H9 (cell line): ENCODE results near the gene PCDH9. TPM values are rescaled to one million over a fixed set of nuclear protein-coding genes. Genes with fewer than 3 reads are reported as not detected.

Experiments
- DNase-seq: peaks from one replicate; pipeline ENCODE4 v3.0.0-alpha.2; 2017
- H2AFZ ChIP-seq: one replicate; pipeline ENCODE4 v1.6.1; 2013; ENCODE audit warnings: mild to moderate bottlenecking, low read length, control low read depth, moderate library complexity
- H2AK5ac ChIP-seq: 2 replicates; pipeline ENCODE4 v1.6.1; 2013; ENCODE audit warnings: low read length, control low read depth, mixed read lengths; ENCODE audit not compliant: insufficient read length
- H2BK120ac ChIP-seq: one replicate; pipeline ENCODE4 v1.6.1; 2013; ENCODE audit warnings: low read depth, mild to moderate bottlenecking, low read length, control low read depth, inconsistent platforms; ENCODE audit not compliant: poor library complexity, severe bottlenecking
- H2BK12ac ChIP-seq: 2 replicates; pipeline ENCODE4 v1.6.1; 2013; ENCODE audit warnings: low read length, control low read depth, mixed read lengths, low read depth; ENCODE audit not compliant: insufficient read length
- H2BK15ac ChIP-seq: 2 replicates; pipeline ENCODE4 v1.6.1; 2013; ENCODE audit warnings: low read depth, low read length, control low read depth
- H2BK20ac ChIP-seq: one replicate; pipeline ENCODE4 v1.6.1; 2013; ENCODE audit warnings: low read depth, mild to moderate bottlenecking, low read length, control low read depth, inconsistent platforms; ENCODE audit not compliant: poor library complexity, severe bottlenecking
- H2BK5ac ChIP-seq: 2 replicates; pipeline ENCODE4 v1.6.1; 2013; ENCODE audit warnings: low read length, control low read depth, mixed read lengths; ENCODE audit not compliant: insufficient read length
- H3K14ac ChIP-seq: 2 replicates; pipeline ENCODE4 v1.6.1; 2013; ENCODE audit warnings: low read length, control low read depth; ENCODE audit not compliant: insufficient read depth
- H3K18ac ChIP-seq: 2 replicates; pipeline ENCODE4 v1.6.1; 2013; ENCODE audit warnings: low read depth, mild to moderate bottlenecking, mixed read lengths, low read length, control low read depth; ENCODE audit not compliant: insufficient read length
- H3K23ac ChIP-seq: 2 replicates; pipeline ENCODE4 v1.6.1; 2013; ENCODE audit warnings: low read length, control low read depth, mixed read lengths, low read depth; ENCODE audit not compliant: insufficient read length
- H3K23me2 ChIP-seq: 2 replicates; pipeline ENCODE4 v1.6.1; 2013; ENCODE audit warnings: low read depth, mild to moderate bottlenecking, mixed read lengths, low read length, control low read depth; ENCODE audit not compliant: insufficient read length, poor library complexity, severe bottlenecking
- H3K27ac ChIP-seq: 2 replicates; pipeline ENCODE4 v1.5.1; 2013; ENCODE audit warnings: low read length, control low read depth, mixed read lengths, low read depth; ENCODE audit not compliant: insufficient read length
- H3K27me3 ChIP-seq: 2 replicates; pipeline ENCODE4 v1.6.1; 2013; ENCODE audit warnings: low read length, control low read depth, inconsistent platforms; ENCODE audit not compliant: insufficient read depth
- H3K4ac ChIP-seq: 2 replicates; pipeline ENCODE4 v1.6.1; 2013; ENCODE audit warnings: low read depth, mild to moderate bottlenecking, control low read depth, inconsistent platforms, low read length, moderate library complexity
- H3K4me1 ChIP-seq: 2 replicates; pipeline ENCODE4 v1.6.1; 2013; ENCODE audit warnings: low read length, control low read depth, inconsistent platforms; ENCODE audit not compliant: insufficient read depth
- H3K4me2 ChIP-seq: 2 replicates; pipeline ENCODE4 v1.6.1; 2013; ENCODE audit warnings: low read length, control low read depth, mixed read lengths; ENCODE audit not compliant: insufficient read length, insufficient read depth
- H3K56ac ChIP-seq: 2 replicates; pipeline ENCODE4 v1.6.1; 2013; ENCODE audit warnings: low read depth, mild to moderate bottlenecking, mixed read lengths, low read length, control low read depth; ENCODE audit not compliant: insufficient read length
- H3K79me1 ChIP-seq: 2 replicates; pipeline ENCODE4 v1.6.1; 2013; ENCODE audit warnings: low read depth, mild to moderate bottlenecking, moderate library complexity, low read length, control low read depth, inconsistent platforms; ENCODE audit not compliant: insufficient read depth, poor library complexity, severe bottlenecking
- H3K79me2 ChIP-seq: 2 replicates; pipeline ENCODE4 v1.6.1; 2013; ENCODE audit warnings: low read length, control low read depth, inconsistent platforms; ENCODE audit not compliant: insufficient read depth
- H3K9ac ChIP-seq: 2 replicates; pipeline ENCODE4 v1.6.1; 2013; ENCODE audit warnings: low read length, control low read depth, mixed read lengths; ENCODE audit not compliant: insufficient read length; ENCODE audit errors: extremely low read depth
- H3K9me3 ChIP-seq: one replicate; pipeline ENCODE4 v1.6.1; 2013; ENCODE audit warnings: low read depth, low read length, inconsistent platforms; ENCODE audit not compliant: control insufficient read depth
- H3T11ph ChIP-seq: one replicate; pipeline ENCODE4 v1.6.1; 2013; ENCODE audit warnings: mild to moderate bottlenecking, low read length, control low read depth, inconsistent platforms
- H4K20me1 ChIP-seq: one replicate; pipeline ENCODE4 v1.6.1; 2013; ENCODE audit not compliant: control insufficient read depth, insufficient read length, insufficient read depth
- H4K5ac ChIP-seq: 2 replicates; pipeline ENCODE4 v1.6.1; 2013; ENCODE audit warnings: low read depth, mild to moderate bottlenecking, mixed read lengths, low read length, control low read depth; ENCODE audit not compliant: insufficient read length
- H4K8ac ChIP-seq: replicated peaks from 2 replicates; pipeline ENCODE4 v1.6.1; 2013; ENCODE audit warnings: low read length, control low read depth, mixed read lengths, low read depth; ENCODE audit not compliant: insufficient read length
- H4K91ac ChIP-seq: 2 replicates; pipeline ENCODE4 v1.6.1; 2013; ENCODE audit warnings: low read depth, mild to moderate bottlenecking, moderate library complexity, mixed read lengths, low read length, control low read depth; ENCODE audit not compliant: insufficient read length
- H3K27ac Mint-ChIP-seq, 3 experiments: 2 replicates in 2 of 3; 3 replicates in 1 of 3; pipeline ENCODE4 v1.8.0; 2020 to 2021; ENCODE audit warnings: mixed read lengths in 3 of 3, mild to moderate bottlenecking in 1 of 3, moderate library complexity in 1 of 3
- H3K27me3 Mint-ChIP-seq: 2 replicates; pipeline ENCODE4 v1.8.0; 2021; ENCODE audit warnings: low read depth, mild to moderate bottlenecking, moderate library complexity, mixed read lengths
- H3K36me3 Mint-ChIP-seq, 3 experiments: 2 replicates in 2 of 3; 3 replicates in 1 of 3; pipeline ENCODE4 v1.8.0; 2020 to 2021; ENCODE audit warnings: low read depth in 3 of 3, mixed read lengths in 3 of 3; ENCODE audit not compliant: insufficient read depth in 1 of 3
- H3K4me1 Mint-ChIP-seq, 2 experiments: 2 replicates each; pipeline ENCODE4 v1.8.0; 2020; ENCODE audit warnings: mixed read lengths in 2 of 2
- H3K4me3 Mint-ChIP-seq, 2 experiments: 2 replicates in 1 of 2; 3 replicates in 1 of 2; pipeline ENCODE4 v1.8.0; 2020 to 2021; ENCODE audit warnings: mild to moderate bottlenecking in 2 of 2, mixed read lengths in 2 of 2, moderate library complexity in 1 of 2
- H3K9me3 Mint-ChIP-seq, 2 experiments: 2 replicates in 1 of 2; 3 replicates in 1 of 2; pipeline ENCODE4 v1.8.0; 2020; ENCODE audit warnings: mild to moderate bottlenecking in 2 of 2, mixed read lengths in 2 of 2, moderate library complexity in 1 of 2
- CTCF ChIP-seq: fragments of 200-600 bp; sonication (generic); conservative IDR thresholded peaks from 3 replicates; pipeline ENCODE4 v1.8.0; 2021; ENCODE audit warnings: antibody characterized with exemption, mild to moderate bottlenecking
- WGBS: extraction: QIAGEN DNeasy Blood & Tissue Kit; methylation state at CpG from one replicate; pipeline ENCODE4 v1.1.7; 2013; ENCODE audit warnings: missing lambda C conversion rate, low lambda C conversion rate, mixed read lengths; ENCODE audit not compliant: insufficient read length; ENCODE audit errors: extremely low coverage; 5-methylcytosine and 5-hydroxymethylcytosine counted together
- total RNA-seq: library from RNA; stranded (reverse); gene quantifications from 2 replicates; pipeline ENCODE4 v1.2.1, GENCODE V29; 2021

The PCDH9 gene
- total RNA-seq, 1 experiment from 2014 or later: 0.11 TPM

GRCh38 chr13:67015976-67016600 is 214.0 kb downstream of the PCDH9 start:
- no CpG with 5 or more reads among the region's 2 CpGs for WGBS
- H4K20me1 ChIP-seq: no peaks in the 10 kb centered on the region
- H4K5ac ChIP-seq: no peak overlapping the region
- H3K56ac ChIP-seq: no peak overlapping the region
- no peak overlapping the region for H2BK15ac ChIP-seq
- no peak overlapping the region for H2BK12ac ChIP-seq
- no peak overlapping the region for H3K18ac ChIP-seq
- no peak overlapping the region for H2AK5ac ChIP-seq
- no peaks in the 10 kb centered on the region for H3K23me2 ChIP-seq
- DNase-seq: no peak
- no peak overlapping the region for H3T11ph ChIP-seq
- no peaks in the 10 kb centered on the region for H3K4me1 ChIP-seq
- no peaks in the 10 kb centered on the region for H3K79me1 ChIP-seq
- no peak overlapping the region for H3K4me2 ChIP-seq
- no peak overlapping the region for H2AFZ ChIP-seq
- H3K23ac ChIP-seq: no peak overlapping the region
- no peak overlapping the region for H2BK120ac ChIP-seq
- H4K91ac ChIP-seq: no peak overlapping the region
- H3K79me2 ChIP-seq: no peaks in the 10 kb centered on the region
- Mint-ChIP-seq H3K36me3 (no peaks in the 10 kb centered on the region), H3K9me3 (no peaks in the 10 kb centered on the region; a peak in 1 of 5 replicates), H3K4me3 (no peak overlapping the region), H3K4me1 (peaks cover 0 to 4% of the 10 kb centered on the region in 2 experiments; a peak in 2 of 4 replicates), H3K27me3 (no peaks in the 10 kb centered on the region), H3K27ac (no peak overlapping the region)
- no peaks in the 10 kb centered on the region for H3K27me3 ChIP-seq
- H3K27ac ChIP-seq: no peak overlapping the region
- H3K9me3 ChIP-seq: no peaks in the 10 kb centered on the region
- no peak overlapping the region for H3K14ac ChIP-seq
- H3K9ac ChIP-seq: no peak overlapping the region
- no peak overlapping the region for H2BK20ac ChIP-seq
- no peak overlapping the region for H3K4ac ChIP-seq
- no peak for TF ChIP-seq CTCF
- no peak overlapping the region for H2BK5ac ChIP-seq
- H4K8ac ChIP-seq: no peak overlapping the region
